Vagina (tissue), 2 donors: ENCODE measurements around the gene SH3D19.

Experiments
- POLR2A ChIP-seq, 2 donors: fragments of 450-650 bp; IDR thresholded peaks; one replicate each; pipeline ENCODE4 v1.6.1; 2017; ENCODE audit warnings: antibody characterized with exemption in 2 of 2, mild to moderate bottlenecking in 2 of 2, moderate library complexity in 2 of 2
- POLR2AphosphoS5 ChIP-seq, 2 donors: sonication (generic); formaldehyde crosslinking; IDR thresholded peaks; one replicate each; pipeline ENCODE4 v1.9.0; 2017; ENCODE audit warnings: antibody characterized with exemption in 2 of 2, mild to moderate bottlenecking in 2 of 2, low read depth in 1 of 2; ENCODE audit not compliant: insufficient read depth in 1 of 2
- TF ChIP-seq, protein P1 (sequence below), 3 experiments: fragments of 450-650 bp in 2 of 3; fragments of 200-600 bp in 1 of 3; sonication (generic) in 1 of 3; IDR thresholded peaks; one replicate each; pipeline ENCODE4 v1.5.1; 2017 to 2019; ENCODE audit warnings: antibody characterized with exemption in 3 of 3, mild to moderate bottlenecking in 2 of 3, moderate library complexity in 2 of 3

DNA sequence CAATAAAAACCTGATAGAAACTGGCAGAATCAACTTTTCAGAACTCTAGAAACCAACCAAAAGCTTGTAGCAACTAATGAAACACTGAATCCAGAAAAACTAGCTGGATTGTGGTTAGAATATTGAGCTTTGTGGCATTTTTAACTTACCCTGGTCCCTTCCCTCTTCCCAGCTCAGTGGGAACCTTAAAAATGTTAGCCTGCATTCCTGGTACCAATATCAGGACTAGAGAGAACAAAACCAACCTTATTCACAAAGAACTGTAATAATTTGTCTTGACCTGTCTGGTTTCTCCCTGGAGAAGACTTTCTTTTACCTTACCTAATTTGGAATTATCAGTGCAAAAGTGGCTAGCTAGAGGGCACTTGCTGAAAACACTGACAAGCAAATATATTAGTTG, 21.2 kb downstream of the SH3D19 start:
- no peak for TF ChIP-seq POLR2AphosphoS5 (IDR thresholded peaks at IDR 0.05; ENCODE audit: insufficient read depth in 1 of 2, low read depth in 1 of 2)
- TF ChIP-seq, protein P1, sequence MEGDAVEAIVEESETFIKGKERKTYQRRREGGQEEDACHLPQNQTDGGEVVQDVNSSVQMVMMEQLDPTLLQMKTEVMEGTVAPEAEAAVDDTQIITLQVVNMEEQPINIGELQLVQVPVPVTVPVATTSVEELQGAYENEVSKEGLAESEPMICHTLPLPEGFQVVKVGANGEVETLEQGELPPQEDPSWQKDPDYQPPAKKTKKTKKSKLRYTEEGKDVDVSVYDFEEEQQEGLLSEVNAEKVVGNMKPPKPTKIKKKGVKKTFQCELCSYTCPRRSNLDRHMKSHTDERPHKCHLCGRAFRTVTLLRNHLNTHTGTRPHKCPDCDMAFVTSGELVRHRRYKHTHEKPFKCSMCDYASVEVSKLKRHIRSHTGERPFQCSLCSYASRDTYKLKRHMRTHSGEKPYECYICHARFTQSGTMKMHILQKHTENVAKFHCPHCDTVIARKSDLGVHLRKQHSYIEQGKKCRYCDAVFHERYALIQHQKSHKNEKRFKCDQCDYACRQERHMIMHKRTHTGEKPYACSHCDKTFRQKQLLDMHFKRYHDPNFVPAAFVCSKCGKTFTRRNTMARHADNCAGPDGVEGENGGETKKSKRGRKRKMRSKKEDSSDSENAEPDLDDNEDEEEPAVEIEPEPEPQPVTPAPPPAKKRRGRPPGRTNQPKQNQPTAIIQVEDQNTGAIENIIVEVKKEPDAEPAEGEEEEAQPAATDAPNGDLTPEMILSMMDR (IDR thresholded peaks at IDR 0.05): no peak
- no peak for TF ChIP-seq POLR2A (IDR thresholded peaks at IDR 0.05)
